Right renal cortex interstitium (tissue), 3 donors: ENCODE data around the gene PHACTR2. TPM values are rescaled to one million over a fixed set of nuclear protein-coding genes. Genes with fewer than 3 reads are reported as not detected.
A peak's percentile ranks its signal among the peaks of the same experiment; 100 is the strongest.

Source experiments
- DNase-seq, 3 donors: peaks; one replicate each; pipeline ENCODE4 v3.0.0-alpha.2; 2013; ENCODE audit warnings: low read depth in 3 of 3, low spot score in 2 of 3
- polyA plus RNA-seq, 3 donors: library from polyadenylated mRNA; unstranded; fragments of 120-200 nt; gene quantifications; one replicate each; pipeline ENCODE4 v1.2.1, GENCODE V29; 2013; ENCODE audit not compliant: insufficient read length in 3 of 3

The PHACTR2 gene
- polyA plus RNA-seq, 3 donors = 31.8 to 39.0 (median 34.3) TPM

- DNase-seq = no peak
These were observed 125.2 kb downstream of the PHACTR2 start for GRCh38 chr6:143802833-143803565.

GRCh38 chr6:143803769-143804568 lies 126.2 kb downstream of the PHACTR2 start:
- no peak for DNase-seq

GRCh38 chr6:143804835-143805239 lies 127.1 kb downstream of the PHACTR2 start:
- no peak for DNase-seq

GRCh38 chr6:143806282-143807102 lies 128.7 kb downstream of the PHACTR2 start:
- no peak for DNase-seq

- DNase-seq = no peak
These were observed 129.5 kb downstream of the PHACTR2 start for GRCh38 chr6:143807103-143807772.

GRCh38 chr6:143810745-143811144 lies 133.0 kb downstream of the PHACTR2 start:
- DNase-seq = no peak

GRCh38 chr6:143811501-143812157 lies 133.9 kb downstream of the PHACTR2 start:
- no peak for DNase-seq

- DNase-seq = no peak
These were observed 139.9 kb downstream of the PHACTR2 start for GRCh38 chr6:143817621-143818020.

- DNase-seq = no peak
These were observed 143.6 kb downstream of the PHACTR2 start for GRCh38 chr6:143821359-143821758.

GRCh38 chr6:143822584-143823024 lies 144.8 kb downstream of the PHACTR2 start:
- no peak for DNase-seq

GRCh38 chr6:143823548-143823947 lies 145.8 kb downstream of the PHACTR2 start:
- DNase-seq = no peak

GRCh38 chr6:143828572-143828971 lies 150.8 kb downstream of the PHACTR2 start:
- DNase-seq = no peak

- DNase-seq = no peak
These were observed 158.4 kb downstream of the PHACTR2 start for GRCh38 chr6:143836150-143836549.

GRCh38 chr6:143838395-143838794 lies 160.6 kb downstream of the PHACTR2 start:
- no peak for DNase-seq

- no peak for DNase-seq
These were observed 161.4 kb downstream of the PHACTR2 start for GRCh38 chr6:143839196-143839595.

- no peak for DNase-seq
These were observed 163.0 kb downstream of the PHACTR2 start for GRCh38 chr6:143840595-143841265.

GRCh38 chr6:143842461-143842901 lies 164.7 kb downstream of the PHACTR2 start:
- DNase-seq = no peak

GRCh38 chr6:143842902-143843676 lies 165.3 kb downstream of the PHACTR2 start, which contains the start of gene LTV1:
TSS of gene LTV1 (plus strand) at chr6:143843338. CDS start at chr6:143843478, 140 bp downstream.
- DNase-seq = peak; percentile 94 to 96 (median 94)

GRCh38 chr6:143843677-143843999 lies 165.9 kb downstream of the PHACTR2 start:
- DNase-seq = peak in 1 of 3 donors; percentile 9
